Pons (tissue), 1 donor: ENCODE data around the gene GTF2IRD1.
"Not testable (repeated sequence)": the region's sequence is repeated elsewhere in the genome, so short reads cannot be mapped to it uniquely, and the experiment has no call there.

Experiments used
- DNase-seq: peaks from one replicate; pipeline ENCODE4 v3.0.0-alpha.2; 2016; ENCODE audit warnings: low spot score

Gene GTF2IRD1

GRCh38 chr7:74470504-74470903 lies 16.8 kb downstream of the GTF2IRD1 start:
- no peak for DNase-seq

- no peak for DNase-seq
Observed at GRCh38 chr7:74473116-74473515, 19.4 kb downstream of the GTF2IRD1 start.

- no peak for DNase-seq
Observed at GRCh38 chr7:74474271-74474865, 20.7 kb downstream of the GTF2IRD1 start.

GRCh38 chr7:74475243-74475986 lies 21.7 kb downstream of the GTF2IRD1 start:
- DNase-seq: no peak

- no peak for DNase-seq
Observed at GRCh38 chr7:74475987-74476350, 22.3 kb downstream of the GTF2IRD1 start.

- DNase-seq: no peak
Observed at GRCh38 chr7:74476626-74477025, 22.9 kb downstream of the GTF2IRD1 start.

- no peak for DNase-seq
Observed at GRCh38 chr7:74478671-74479065, 25.0 kb downstream of the GTF2IRD1 start.

GRCh38 chr7:74479066-74479781 lies 25.5 kb downstream of the GTF2IRD1 start:
- DNase-seq: no peak

- peak; percentile 82 for DNase-seq
Observed at GRCh38 chr7:74479961-74480829, 26.5 kb downstream of the GTF2IRD1 start.

GRCh38 chr7:74480861-74481417 lies 27.2 kb downstream of the GTF2IRD1 start:
- peak; percentile 35 for DNase-seq

GRCh38 chr7:74481458-74482196 lies 27.9 kb downstream of the GTF2IRD1 start:
- no peak for DNase-seq

- DNase-seq: no peak
Observed at GRCh38 chr7:74482197-74482467, 28.4 kb downstream of the GTF2IRD1 start.

- no peak for DNase-seq
Observed at GRCh38 chr7:74482629-74483401, 29.1 kb downstream of the GTF2IRD1 start.

- no peak for DNase-seq
Observed at GRCh38 chr7:74483402-74484336, 30.0 kb downstream of the GTF2IRD1 start.

- DNase-seq: no peak
Observed at GRCh38 chr7:74485611-74486010, 31.9 kb downstream of the GTF2IRD1 start.

- not testable (repeated sequence) for DNase-seq
Observed at GRCh38 chr7:74488518-74489030, 34.9 kb downstream of the GTF2IRD1 start.

- DNase-seq: peak; percentile 69
Observed at GRCh38 chr7:74489997-74490945, 36.6 kb downstream of the GTF2IRD1 start.

- DNase-seq: not testable (repeated sequence)
Observed at GRCh38 chr7:74491490-74491889, 37.8 kb downstream of the GTF2IRD1 start.
